ENCODE results near the gene ASGR2. TPM values are rescaled to one million over a fixed set of nuclear protein-coding genes. Genes with fewer than 3 reads are reported as not detected.
A peak's percentile ranks its signal among the peaks of the same experiment; 100 is the strongest.
"Not testable (repeated sequence)": the region's sequence is repeated elsewhere in the genome, so short reads cannot be mapped to it uniquely, and the experiment has no call there.

Gene ASGR2
- total RNA-seq, 1 experiment from 2014 or later: not detected

DNA sequence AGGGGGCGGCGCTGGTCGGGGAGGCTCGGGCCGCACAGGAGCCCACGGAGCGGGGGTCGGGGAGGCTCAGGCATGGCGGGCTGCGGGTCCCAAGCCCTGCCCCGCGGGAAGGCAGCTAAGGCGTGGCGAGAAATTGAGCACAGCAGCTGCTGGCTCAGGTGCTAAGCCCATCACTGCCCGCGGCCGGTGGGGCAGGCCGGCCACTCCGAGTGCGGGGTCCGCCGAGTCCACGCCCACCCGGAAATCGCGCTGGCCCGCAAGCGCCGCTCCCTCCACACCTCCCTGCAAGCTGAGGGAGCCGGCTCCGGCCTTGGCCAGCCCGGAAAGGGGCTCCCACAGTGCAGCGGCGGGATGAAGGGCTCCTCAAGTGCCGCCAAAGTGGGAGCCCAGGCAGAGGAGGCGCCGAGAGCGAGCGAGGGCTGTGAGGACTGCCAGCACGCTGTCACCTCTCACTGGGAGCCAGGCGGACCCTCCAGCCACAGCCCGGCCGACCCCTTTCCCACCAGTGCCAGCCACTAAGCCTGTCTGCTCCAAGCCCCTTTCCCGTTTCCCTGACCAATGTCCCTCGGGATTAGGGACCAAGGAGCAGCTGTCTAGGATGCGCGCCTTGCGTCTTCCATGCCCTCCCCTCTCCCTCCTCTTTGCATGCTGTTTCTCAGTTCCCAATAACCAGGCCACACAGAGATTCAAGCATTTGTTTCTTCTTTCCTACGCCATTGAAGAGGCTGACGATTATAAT is 13.8 kb downstream of the ASGR2 start:
- not testable (repeated sequence) for DNase-seq (ENCODE audit: low read depth)

DNA sequence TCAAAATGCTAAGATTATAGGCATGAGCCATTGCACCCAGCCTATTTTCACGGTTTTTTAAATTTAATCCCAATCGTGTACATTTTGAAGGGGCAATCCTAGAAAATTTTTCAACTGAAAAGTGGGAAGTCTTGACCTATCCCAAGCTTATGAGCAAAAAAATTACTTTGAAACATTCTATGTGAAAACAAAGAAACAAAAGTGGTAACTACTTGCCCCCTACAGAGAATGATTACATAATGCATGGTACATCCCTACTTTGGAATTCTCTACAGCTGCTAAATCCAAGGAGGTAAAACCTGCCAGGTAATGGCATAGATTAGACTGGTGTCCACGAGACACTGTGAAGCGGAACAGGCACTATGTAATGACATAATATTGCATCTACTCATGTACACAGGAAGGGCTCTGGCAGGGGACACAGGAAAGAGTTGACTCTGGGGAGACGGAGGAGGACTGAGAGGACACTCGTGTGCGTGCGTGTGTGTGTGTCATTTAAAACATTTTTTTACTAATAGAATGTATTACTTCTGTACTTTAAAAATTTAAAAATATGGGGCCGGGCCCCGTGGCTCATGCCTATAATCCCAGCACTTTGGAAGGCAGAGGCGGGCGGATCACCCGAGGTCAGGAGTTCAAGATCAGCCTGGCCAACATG is 15.7 kb downstream of the ASGR2 start:
- DNase-seq (ENCODE audit: low read depth): no peak

DNA sequence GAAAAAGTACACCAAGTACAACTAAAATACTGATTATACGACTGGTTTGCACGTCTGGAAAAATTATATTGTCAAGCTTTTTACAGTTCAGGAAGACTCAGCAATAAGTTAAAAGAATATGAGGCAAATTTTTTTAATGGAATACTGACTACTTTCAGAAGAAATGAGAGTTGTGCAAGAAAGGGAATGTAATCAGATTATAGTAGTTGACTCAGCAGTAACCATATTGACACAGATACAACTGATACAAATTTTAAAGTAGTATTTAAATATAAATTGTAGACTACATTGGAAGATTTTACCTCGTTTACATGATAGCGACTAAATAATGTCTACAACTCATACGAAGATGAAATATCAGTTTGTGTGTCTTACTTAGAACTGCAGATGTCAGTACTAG is 16.7 kb downstream of the ASGR2 start:
- no peak for DNase-seq (ENCODE audit: low read depth)

DNA sequence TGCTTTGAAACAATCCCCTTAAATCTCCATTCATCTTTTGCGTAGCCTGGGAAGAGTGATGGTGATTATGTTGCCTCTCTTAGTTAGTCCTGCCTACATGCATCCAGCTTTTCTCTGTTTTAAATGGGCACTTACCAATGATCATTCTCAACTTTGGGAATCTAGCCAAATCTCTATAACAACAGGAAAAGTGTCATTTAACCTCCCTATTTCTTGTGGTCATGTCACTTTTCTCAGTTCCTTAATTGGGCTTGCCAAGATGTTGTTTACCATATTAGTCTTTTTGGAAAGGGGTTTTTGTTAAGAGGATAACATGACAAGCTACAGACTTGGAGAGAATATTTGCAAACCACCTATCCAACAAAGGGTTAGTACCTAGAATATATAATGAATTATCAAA is 19.0 kb downstream of the ASGR2 start:
- no peak for DNase-seq (ENCODE audit: low read depth)

DNA sequence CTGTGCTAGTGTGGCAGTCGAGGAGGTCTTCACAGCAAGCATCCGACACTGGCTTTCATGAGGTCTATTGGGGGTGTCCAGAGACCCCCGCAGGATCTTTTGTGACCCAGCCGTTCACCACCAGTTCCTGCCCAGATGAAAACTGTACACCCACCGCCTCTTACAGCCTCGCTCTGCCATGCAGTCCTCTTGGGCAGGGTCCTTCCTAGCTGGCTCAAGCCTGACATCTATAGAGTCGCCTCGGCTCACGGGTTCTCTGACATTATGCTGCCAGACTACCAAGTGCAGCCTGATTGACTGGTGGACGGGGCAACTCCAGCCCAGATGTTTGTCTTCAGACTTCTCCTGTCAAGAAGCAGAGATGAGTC is 20.0 kb downstream of the ASGR2 start:
- no peak for DNase-seq (ENCODE audit: low read depth)

DNA sequence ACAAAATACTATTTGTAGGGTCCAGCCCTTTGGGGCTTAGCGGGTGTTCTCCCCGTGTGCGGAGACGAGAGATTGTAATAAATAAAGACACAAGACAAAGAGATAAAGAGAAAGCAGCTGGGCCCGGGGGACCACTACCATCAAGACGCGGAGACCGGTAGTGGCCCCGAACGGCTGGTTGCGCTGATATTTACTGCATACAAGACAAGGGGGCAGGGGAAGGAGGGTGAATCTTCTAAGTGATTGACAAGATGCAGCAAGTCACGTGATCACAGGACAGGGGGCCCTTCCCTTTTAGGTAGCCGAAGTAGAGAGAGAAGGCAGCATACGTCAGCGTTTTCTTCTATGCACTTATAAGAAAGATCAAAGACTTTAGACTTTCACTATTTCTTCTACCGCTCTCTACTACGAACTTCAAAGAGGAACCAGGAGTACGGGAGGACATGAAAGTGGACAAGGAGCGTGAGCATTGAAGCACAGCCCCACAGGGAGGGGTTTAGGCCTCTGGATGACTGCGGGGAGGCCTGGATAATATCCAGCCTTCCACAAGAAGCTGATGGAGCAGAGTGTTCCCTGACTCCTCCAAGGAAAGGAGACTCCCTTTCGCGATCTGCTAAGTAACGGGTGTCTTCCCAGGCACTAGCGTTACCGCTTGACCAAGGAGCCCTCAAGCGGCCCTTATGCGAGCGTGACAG is 23.2 kb downstream of the ASGR2 start:
- DNase-seq (ENCODE audit: low read depth): not testable (repeated sequence)

DNA sequence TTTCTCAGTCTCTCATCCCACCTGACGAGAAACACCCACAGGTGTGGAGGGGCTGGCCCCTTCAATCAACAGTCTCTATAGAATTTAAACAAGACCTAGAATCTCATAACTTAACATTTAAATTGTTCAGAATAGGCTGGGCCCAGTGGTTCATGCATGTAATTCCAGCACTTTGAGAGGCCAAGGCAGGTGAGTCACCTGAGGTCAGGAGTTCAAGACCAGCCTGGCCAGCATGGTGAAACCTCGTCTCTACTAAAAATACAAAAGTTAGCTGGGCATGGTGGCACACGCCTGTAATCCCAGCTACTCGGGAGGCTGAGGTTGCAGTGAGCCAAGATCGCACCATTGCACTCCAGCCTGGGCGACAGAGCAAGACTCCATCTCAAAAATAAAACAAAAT is 25.1 kb downstream of the ASGR2 start:
- DNase-seq (ENCODE audit: low read depth): not testable (repeated sequence)

DNA sequence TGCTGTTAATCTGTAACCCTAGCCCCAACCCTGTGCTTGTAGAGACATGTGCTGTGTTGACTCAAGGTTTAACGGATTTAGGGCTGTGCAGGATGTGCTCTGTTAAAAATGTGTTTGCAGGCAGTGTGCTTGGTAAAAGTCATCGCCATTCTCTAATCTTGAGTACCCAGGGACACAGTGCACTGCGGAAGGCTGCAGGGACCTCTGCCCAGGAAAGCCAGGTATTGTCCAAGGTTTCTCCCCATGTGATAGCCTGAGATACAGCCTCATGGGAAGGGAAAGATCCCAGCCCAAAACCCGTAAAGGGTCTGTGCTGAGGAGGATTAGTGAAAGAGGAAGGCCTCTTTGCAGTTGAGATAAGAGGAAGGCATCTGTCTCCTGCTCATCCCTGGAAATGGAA is 26.2 kb downstream of the ASGR2 start:
- DNase-seq (ENCODE audit: low read depth): peak; percentile 34

DNA sequence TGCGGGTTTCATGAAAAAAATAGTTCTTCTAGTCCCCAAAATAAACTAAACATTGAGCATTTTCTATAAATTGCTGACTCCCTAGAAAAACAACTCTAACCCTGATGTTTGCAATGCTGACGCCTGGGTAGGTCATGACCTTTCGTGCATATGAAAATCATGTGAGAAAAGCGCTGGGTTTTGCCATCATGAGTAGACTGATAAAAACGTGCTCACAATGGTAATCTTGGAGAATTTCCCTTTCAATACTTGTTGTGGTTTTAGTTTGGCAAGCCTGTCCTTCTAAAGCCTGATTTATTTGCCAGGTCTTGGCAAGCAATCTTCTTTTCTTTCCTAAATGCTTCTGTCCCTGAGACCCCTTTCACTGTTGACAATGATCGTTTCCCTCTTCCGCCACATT is 30.5 kb downstream of the ASGR2 start:
- DNase-seq (ENCODE audit: low read depth): peak; percentile 55

DNA sequence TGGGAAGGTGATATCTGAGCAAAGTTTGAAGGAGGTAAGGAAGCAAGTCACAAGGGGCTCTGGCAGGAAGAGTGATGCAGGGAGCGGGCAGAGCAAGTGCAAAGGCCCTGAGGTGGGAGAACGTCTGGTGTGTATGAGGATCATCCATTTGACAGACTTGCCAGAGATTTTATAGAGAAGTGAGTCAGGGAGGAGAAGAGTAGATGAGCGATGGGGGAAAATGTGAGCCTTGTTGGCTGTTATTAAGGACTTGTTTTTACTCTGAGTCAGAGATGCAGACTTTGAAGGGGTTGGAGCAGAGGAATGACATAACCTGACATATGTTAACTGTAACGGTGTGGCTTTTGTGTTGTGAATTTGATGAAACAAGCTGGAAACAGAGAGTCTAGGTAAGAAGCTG is 31.0 kb downstream of the ASGR2 start:
- peak; percentile 78 for DNase-seq (ENCODE audit: low read depth)

DNA sequence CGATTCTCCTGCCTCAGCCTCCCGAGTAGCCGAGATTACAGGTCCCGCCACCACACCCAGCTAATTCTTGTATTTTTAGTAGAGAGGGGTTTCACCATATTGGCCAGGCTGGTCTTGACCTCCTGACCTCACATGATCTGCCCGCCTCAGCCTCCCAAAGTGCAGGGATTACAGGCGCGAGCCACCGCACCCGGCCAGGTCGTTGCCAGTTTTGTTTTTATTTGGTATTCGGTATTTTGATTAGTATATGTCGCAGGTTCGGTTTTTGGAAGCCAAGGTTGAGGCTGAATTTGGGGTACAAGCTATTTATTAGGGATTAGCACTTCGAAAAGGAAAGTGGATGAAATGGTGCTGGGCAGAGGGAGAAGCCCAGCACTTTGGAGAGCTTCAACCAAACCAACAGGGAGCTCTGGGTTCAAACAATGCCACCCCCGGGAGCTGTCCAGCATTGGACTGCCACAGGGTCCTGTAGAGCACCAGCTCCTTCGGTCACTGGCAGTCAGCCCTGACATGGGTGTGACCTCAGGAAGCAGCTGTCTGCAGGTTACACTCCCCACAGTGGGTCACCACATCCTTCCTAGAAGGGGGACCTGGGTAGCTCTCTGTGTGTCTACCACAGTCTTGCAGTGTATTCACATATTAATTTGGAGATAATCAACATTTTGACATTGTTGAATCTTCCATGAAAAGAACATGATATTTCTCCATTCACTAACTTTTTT is 33.1 kb downstream of the ASGR2 start:
- peak; percentile 28 for DNase-seq (ENCODE audit: low read depth)

DNA sequence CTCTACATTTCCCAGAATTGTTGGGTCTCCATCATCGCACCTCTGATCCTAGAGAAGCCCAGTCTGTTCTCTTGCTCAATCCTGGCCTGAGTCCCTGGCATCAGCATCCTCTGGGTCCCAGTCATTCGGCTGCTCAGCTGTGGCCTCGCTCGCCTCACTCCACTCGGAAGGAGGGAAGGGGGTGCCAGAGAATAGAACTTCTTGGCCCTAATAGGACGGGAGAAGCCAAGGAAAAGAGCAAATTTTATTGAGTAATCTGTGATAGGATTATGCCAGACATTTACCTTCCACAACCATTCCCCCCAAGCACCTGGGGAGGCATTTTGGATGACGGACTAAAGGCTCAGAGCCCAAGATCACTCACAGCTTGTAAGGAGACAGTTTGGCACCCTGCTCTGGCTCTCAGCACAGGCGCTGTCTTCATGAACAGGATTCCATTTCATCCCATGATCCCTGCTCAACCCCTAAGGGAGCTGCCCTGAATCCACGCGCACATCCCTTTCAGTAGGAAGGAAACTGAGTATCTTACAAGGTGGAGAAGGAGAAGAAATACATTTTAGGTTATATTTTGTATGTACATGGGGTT is 34.1 kb downstream of the ASGR2 start:
- no peak for DNase-seq (ENCODE audit: low read depth)

DNA sequence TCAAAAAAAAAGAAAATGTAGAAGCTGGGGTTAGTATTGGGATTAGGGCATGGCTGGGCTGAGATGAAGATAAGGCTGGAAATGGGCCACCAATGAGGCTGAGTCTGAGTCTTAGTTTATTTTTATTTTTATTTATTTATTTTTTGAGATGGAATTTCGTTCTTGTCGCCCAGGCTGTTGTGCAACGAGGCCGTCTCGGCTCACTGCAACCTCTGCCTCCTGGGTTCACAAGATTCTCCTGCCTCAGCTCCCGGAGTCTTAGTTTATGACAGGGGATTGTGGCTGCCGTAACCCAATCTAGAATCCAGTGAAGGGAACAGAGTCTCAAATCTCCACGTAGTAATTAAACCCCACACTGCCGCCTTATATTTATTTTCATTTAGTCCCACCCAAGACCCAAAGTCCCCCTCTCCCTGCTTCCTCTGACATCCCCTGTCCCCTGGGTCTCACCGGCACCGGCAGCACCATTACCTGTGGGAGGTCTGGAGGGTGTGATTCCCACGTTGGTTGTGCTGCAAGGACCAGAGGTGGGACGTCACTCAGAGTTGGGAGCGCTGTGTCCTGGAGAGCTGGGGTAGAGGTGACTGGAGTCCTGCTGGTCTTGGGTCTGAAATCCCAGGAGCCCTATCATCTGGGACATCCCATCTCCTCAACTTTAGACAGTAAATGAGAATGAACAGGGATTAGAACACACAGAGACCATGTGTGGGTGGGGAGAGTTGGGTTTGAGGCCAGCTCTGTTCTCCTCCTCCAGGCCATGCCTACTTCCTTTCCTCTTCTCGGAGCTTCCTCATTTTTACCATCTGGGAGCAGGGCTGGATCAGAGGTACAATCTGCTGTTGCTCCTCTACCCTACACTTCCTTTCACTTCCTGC is 34.8 kb downstream of the ASGR2 start, which contains the start of gene CLEC10A:
Gene CLEC10A, minus strand, starts transcription at position 671 of the 875 bp plus-strand sequence. CDS start 1,439 bp downstream, outside the sequence.
- DNase-seq (ENCODE audit: low read depth): no peak

DNA sequence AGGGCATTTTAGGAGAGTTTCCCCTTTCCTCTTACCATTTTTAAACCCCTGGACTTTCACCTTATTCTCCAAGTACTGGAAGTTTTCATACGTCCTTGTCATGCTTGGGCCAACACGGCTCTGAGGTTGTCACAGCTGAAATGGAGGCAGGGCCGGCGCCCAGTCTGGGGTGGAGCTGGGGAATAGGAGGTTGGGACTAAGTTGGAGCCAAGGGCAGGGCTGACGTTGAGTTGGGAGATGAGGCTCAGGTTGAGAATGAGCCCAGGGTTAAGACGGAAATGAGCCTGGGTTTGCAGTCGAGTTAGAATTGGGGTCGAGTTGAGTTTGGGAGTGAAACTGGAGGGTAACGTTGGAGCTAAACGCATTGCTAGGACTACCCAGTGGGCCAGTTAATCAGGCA is 35.9 kb downstream of the ASGR2 start:
- DNase-seq (ENCODE audit: low read depth): no peak

DNA sequence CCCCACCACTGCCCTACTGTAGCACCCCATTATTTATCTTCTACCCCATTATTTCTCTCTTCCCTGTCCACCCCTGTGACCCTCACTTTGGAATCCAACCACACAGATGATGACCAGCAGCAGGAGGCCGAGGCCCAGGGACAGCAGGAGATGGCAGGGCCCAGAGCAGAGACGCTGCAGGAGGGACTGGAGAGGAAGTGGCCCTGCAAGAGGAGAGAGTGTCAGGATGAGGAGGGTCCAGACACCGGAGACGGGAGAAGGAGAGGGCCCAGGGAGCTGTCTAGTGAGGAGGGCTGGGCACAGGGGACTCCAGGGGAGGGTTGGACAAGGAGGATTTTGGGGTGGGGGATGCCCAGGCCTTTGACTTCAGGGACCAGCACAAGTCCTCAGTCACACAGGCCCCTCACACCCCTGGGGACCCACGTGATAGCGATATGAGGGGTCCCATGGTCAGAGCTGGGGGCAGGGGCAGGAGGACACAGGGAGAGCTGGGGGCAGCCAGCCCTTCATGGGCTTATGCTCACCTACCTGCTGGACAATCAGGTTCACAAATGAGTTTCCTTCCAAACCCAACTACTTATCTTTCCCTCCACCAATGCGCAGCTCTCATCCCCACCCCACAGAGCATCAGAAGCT is 36.6 kb downstream of the ASGR2 start:
- DNase-seq (ENCODE audit: low read depth): no peak

DNA sequence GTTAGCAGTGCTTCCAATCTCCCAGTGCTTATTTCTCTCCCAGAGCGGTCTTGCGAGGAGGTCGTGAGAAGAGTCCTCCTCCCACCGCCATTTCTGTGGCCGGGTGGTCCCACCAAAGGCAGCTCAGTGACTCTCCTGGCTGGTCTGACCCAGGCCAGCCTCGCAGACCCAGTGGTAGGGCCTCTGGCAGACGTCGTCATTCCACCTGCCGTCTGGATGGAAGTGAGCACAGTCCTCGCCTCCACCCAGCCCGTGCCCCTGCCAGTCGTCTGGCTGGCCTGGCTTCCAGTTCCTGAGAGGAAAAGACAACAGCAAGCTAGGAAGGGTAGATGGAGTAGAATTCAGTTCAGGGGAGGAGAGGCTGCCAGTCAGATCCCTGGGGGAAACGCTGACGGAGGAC is 39.7 kb downstream of the ASGR2 start:
- no peak for DNase-seq (ENCODE audit: low read depth)

DNA sequence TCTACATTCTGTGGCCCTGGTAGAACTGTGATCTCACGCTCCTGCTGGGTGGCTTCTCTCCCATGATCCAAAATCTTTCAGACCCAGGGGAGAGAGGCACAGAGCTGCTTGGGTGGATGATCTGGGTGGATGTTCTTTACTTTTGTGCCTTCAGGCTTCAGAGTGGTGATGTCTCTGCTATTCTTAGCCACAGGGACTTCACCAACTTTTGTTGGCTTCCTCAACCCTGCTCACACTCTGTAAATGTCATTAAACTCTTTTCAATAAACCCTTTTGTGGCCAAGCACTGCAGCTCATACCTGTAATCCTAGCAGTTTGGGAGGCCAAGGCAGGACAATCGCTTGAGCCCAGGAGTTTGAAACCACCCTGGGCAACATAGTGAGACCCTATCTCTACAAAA is 42.2 kb downstream of the ASGR2 start:
- no peak for DNase-seq (ENCODE audit: low read depth)

DNA sequence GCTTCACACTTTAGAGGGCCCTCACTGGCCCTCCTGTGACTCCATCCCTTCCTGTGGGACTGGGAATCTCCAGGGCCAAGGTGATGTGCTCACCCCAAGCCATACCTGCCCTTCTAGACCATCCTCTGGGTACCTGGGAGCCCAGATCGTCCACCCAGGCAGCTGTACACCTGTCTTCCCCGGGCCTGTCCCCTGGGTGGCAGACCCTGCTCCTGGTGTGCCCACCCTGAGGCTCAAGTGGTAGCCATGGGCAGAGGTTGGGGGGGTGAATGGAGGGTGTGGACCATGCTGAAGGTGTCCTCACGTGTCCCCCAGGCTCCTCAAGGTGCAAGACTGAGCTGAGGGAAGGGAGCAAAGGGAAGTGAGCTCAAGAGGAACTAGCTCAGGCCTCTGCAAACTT is 43.9 kb downstream of the ASGR2 start:
- no peak for DNase-seq (ENCODE audit: low read depth)

DNA sequence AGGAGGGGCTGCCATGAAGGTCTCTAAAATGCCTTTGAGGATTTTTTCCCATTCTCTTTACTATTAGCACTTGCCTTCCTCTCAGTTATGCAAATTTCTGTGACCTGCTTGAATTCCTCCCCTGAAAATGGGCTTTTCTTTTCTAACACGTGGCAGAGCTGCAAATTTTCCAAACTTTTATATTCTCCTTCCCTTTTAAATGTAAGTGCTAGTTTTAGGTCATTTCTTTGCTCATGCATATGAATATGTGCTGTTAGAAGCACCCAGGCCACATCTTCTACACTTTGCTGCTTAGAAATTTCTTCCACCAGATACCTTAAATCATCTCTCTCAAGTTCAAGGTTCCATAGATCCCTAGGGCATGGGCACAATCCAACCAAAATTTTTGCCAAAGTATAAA is 46.4 kb downstream of the ASGR2 start:
- no peak for DNase-seq (ENCODE audit: low read depth)

DNA sequence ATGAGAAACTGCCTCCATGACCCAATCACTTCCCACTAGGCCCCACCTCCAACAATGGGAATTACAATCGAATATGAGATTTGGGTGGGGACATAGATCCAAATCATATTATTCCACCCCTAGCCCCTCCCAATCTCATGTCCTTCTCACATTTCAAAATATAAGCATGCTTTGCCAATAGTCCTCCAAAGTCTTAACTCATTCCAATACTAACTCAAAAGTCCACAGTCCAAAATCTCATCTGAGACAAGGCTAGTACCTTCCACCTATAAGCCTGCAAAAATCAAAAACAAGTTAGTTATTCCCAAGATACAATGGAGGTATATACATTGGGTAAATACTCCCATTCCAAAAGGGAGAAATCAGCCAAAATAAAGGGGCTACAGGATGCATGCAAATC is 47.4 kb downstream of the ASGR2 start:
- DNase-seq (ENCODE audit: low read depth): no peak

Measured in LHCN-M2 (cell line).